Fibroblast of lung (primary cell): ENCODE data around the gene C15orf61. TPM values are rescaled to one million over a fixed set of nuclear protein-coding genes. Genes with fewer than 3 reads are reported as not detected.

Source experiments
- DNase-seq, 2 donors: peaks; one replicate each; pipeline versions ENCODE4 v3.0.0 to v3.0.0-alpha.2; 2010; ENCODE audit warnings: low read depth in 2 of 2
- H2AFZ ChIP-seq: 2 replicates; pipeline ENCODE4 v1.5.1; 2012; ENCODE audit warnings: low read length, control low read depth, inconsistent platforms
- H3K27ac ChIP-seq: 2 replicates; pipeline ENCODE4 v1.5.1; 2011; ENCODE audit warnings: low read length, control low read depth; ENCODE audit not compliant: insufficient read depth
- H3K27me3 ChIP-seq: 2 replicates; pipeline ENCODE4 v1.5.1; 2011; ENCODE audit warnings: mild to moderate bottlenecking, low read length; ENCODE audit not compliant: control insufficient read depth, insufficient read depth
- H3K36me3 ChIP-seq: 2 replicates; pipeline ENCODE4 v1.5.1; 2011; ENCODE audit warnings: low read length; ENCODE audit not compliant: control insufficient read depth, insufficient read depth
- H3K4me1 ChIP-seq: 2 replicates; pipeline ENCODE4 v1.5.1; 2011; ENCODE audit warnings: low read length; ENCODE audit not compliant: control insufficient read depth, insufficient read depth; ENCODE audit errors: extremely low read depth
- H3K4me2 ChIP-seq: 2 replicates; pipeline ENCODE4 v1.5.1; 2011; ENCODE audit warnings: low read length, control low read depth; ENCODE audit not compliant: insufficient read depth; ENCODE audit errors: extremely low read depth
- H3K4me3 ChIP-seq, 4 experiments: fragments of 200-600 bp in 1 of 4; sonication (generic) in 1 of 4; replicated peaks in 1 of 4; 2 replicates each; pipeline ENCODE4 v1.5.1; 2011 to 2016; ENCODE audit warnings: low read length in 4 of 4, low read depth in 3 of 4, mild to moderate bottlenecking in 3 of 4, control low read depth in 2 of 4, inconsistent platforms in 1 of 4, mixed read lengths in 1 of 4; ENCODE audit not compliant: insufficient read depth in 1 of 4; ENCODE audit errors: control extremely low read depth in 1 of 4
- H3K79me2 ChIP-seq: 2 replicates; pipeline ENCODE4 v1.5.1; 2012; ENCODE audit warnings: mild to moderate bottlenecking, low read length, inconsistent platforms; ENCODE audit not compliant: control insufficient read depth, insufficient read depth
- H3K9ac ChIP-seq: 2 replicates; pipeline ENCODE4 v1.5.1; 2011; ENCODE audit warnings: mild to moderate bottlenecking, low read length, control low read depth; ENCODE audit not compliant: insufficient read depth
- H3K9me3 ChIP-seq: 2 replicates; pipeline ENCODE4 v1.5.1; 2012; ENCODE audit warnings: low read depth, low read length; ENCODE audit not compliant: control insufficient read depth, insufficient read depth
- H4K20me1 ChIP-seq: 2 replicates; pipeline ENCODE4 v1.5.1; 2011; ENCODE audit warnings: low read length; ENCODE audit not compliant: control insufficient read depth, insufficient read depth; ENCODE audit errors: extremely low read depth
- CTCF ChIP-seq, 2 donors: IDR thresholded peaks in 1 of 2; conservative IDR thresholded peaks in 1 of 2; 1 replicate in 1 of 2; 2 replicates in 1 of 2; pipeline ENCODE4 v1.5.1; 2011 to 2012; ENCODE audit warnings: low read length in 2 of 2, control low read depth in 1 of 2, inconsistent platforms in 1 of 2, low read depth in 1 of 2, mild to moderate bottlenecking in 1 of 2
- EZH2 ChIP-seq: IDR thresholded peaks from 2 replicates; pipeline ENCODE4 v1.5.1; 2012; ENCODE audit warnings: low read length, control low read depth, mild to moderate bottlenecking; ENCODE audit errors: missing control alignments
- polyA plus RNA-seq, 2 donors: library from polyadenylated mRNA; depleted of rRNA in 1 of 2; stranded (reverse) in 1 of 2; unstranded in 1 of 2; fragments of >200 nt; gene quantifications; 2 replicates each; pipeline ENCODE4 v1.2.1, GENCODE V29; 2011 to 2012; ENCODE audit warnings: missing spikeins in 1 of 2
- total RNA-seq: library from RNA; depleted of rRNA; stranded (reverse); fragments of >200 nt; gene quantifications from 2 replicates; pipeline ENCODE4 v1.2.1, GENCODE V29; 2014

The C15orf61 gene
- total and polyA plus RNA-seq, 2 donors (not counting 1 experiment from before 2014, with no cell fraction given), result 2.5 to 4.6 TPM

- Histone ChIP-seq H3K9me3 (no peaks in the 10 kb centered on the region), H3K27ac (no peak overlapping the region), H3K4me1 (no peaks in the 10 kb centered on the region), H3K9ac (no peak overlapping the region), H3K36me3 (no peaks in the 10 kb centered on the region), H4K20me1 (no peaks in the 10 kb centered on the region), H3K79me2 (no peaks in the 10 kb centered on the region), H3K4me3 (no peak overlapping the region), H3K4me2 (no peak overlapping the region), H2AFZ (no peak overlapping the region), H3K27me3 (no peaks in the 10 kb centered on the region)
- TF ChIP-seq EZH2 (no peak), CTCF (conservative IDR thresholded peaks at IDR 0.05 in 1 of 2, IDR thresholded peaks at IDR 0.05 in 1 of 2; ENCODE audit: low read depth in 1 of 2, low read length in 2 of 2) (no peak)
- DNase-seq, result no peak
Measured at GRCh38 chr15:67579164-67579563, 58.2 kb downstream of the C15orf61 start.

Other genes with a start within 250 kb of the C15orf61 start
- gene MAP2K5, start 21.6 kb downstream of the C15orf61 start, total RNA-seq, result 6.9 and 10.2 TPM in 2 replicates
- 5.7 TPM in 2 replicates for gene MAP2K5, start 21.6 kb downstream of the C15orf61 start, polyA plus RNA-seq